ENCODE results near the gene AUP1.
"Not testable (repeated sequence)": the region's sequence is repeated elsewhere in the genome, so short reads cannot be mapped to it uniquely, and the experiment has no call there.

The AUP1 gene

DNA sequence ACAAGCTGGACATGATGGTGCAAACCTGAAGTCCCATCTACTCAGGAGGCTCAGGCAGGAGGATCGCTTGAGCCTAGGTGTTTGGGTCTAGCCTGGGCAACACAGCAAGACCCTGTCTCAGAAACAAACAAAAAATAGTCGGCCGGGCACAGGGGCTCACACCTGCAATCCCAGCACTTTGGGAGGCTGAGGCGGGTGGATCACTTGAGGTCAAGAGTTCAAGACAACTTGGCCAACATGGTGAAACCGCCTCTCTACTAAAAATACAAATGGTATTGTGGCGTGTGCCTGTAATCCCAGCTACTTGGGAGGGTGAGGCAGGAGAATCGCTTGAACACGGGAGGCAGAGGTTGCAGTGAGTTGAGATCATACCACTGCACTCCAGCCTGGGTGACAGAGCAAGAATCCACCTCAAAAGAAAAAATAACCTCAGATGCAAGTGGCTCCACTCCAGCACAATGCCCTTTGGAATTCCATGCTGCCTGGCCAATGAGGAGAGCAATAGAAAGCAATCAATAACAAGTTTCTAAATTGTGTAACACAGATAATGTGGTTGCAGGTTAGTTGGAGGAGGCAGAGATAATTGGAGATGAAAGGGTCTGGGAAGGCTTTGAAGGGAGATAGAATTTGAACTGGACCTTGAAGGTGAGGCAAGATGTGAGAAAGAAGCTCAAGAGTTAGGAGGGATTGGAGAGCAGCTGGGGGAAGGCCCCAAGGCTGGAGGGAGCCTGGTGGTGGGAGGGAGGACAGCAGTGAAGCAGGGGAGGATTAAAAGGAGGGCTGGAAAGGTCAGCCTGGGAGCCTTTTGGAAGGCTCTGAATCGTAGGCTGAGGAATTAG lies 40.6 kb downstream of the AUP1 start:
- Mint-ChIP-seq H3K36me3 (ENCODE audit: insufficient read depth) (peaks cover 27% of the 10 kb centered on the region), H3K9me3 (no peaks in the 10 kb centered on the region), H3K27me3 (no peaks in the 10 kb centered on the region), H3K27ac (ENCODE audit: low read depth) (peak overlapping the region; percentile 10), H3K4me1 (peaks cover 17% of the 10 kb centered on the region), H3K4me3 (no peak overlapping the region)
- DNase-seq (ENCODE audit: low spot score in 2 of 2): no peak
- ATAC-seq (replicated peaks; ENCODE audit: extremely low read depth, poor library complexity, severe bottlenecking): no peak

DNA sequence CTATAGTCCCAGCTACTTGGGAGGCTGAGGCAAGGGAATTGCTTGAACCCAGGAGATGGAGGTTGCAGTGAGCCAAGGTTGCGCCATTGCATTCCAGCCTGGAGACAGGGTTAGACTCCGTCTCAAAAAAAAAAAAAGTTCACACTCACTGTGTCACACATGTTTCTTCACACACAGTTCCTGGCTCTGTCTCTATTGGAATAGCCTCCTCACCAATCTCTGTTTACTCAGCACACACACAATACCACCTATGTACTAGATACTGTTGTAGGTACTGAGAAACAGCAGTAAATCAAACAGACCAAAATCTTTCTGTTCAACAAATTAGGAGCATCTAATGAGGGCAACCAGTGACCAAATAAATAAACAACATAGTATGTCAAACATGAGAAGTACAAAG lies 43.4 kb downstream of the AUP1 start:
- no peaks in the 10 kb centered on the region for H3K27me3 Mint-ChIP-seq
- no peaks in the 10 kb centered on the region for H3K9me3 Mint-ChIP-seq
- DNase-seq (ENCODE audit: low spot score in 2 of 2): no peak
- H3K27ac Mint-ChIP-seq (ENCODE audit: low read depth): no peak overlapping the region
- peaks cover 24% of the 10 kb centered on the region for H3K36me3 Mint-ChIP-seq (ENCODE audit: insufficient read depth)
- peaks cover 29% of the 10 kb centered on the region for H3K4me1 Mint-ChIP-seq
- no peak for ATAC-seq (replicated peaks; ENCODE audit: extremely low read depth, poor library complexity, severe bottlenecking)
- no peak overlapping the region for H3K4me3 Mint-ChIP-seq

DNA sequence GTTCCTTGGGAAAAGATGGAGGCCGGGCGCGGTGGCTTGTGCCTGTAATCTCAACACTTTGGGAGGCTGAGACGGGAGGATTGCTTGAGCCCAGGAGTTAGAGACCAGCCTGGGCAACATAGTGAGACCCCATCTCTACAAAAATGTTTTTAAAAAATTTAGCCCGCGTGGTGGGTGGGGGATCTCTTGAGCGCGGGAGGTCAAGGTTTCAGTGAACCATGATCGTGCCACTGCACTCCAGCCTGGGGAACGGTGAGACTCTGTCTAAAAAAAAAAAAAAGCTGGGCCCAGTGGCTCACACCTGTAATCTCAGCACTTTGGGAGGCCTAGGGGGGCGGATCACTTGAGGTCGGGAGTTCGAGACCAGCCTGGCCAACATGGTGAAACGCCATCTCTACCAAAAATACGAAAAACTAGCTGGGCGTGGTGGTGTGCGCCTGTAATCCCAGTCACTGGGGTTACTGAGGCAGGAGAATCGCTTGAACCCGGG lies 45.8 kb downstream of the AUP1 start:
- Mint-ChIP-seq H3K36me3 (ENCODE audit: insufficient read depth) (peaks cover 29% of the 10 kb centered on the region), H3K4me1 (peaks cover 34% of the 10 kb centered on the region), H3K4me3 (peak overlapping the region; percentile 94), H3K27ac (ENCODE audit: low read depth) (peak overlapping the region; percentile 99)
- DNase-seq (ENCODE audit: low spot score in 2 of 2); H3K9me3 Mint-ChIP-seq; H3K27me3 Mint-ChIP-seq; ATAC-seq (replicated peaks; ENCODE audit: extremely low read depth, poor library complexity, severe bottlenecking): not testable (repeated sequence)

DNA sequence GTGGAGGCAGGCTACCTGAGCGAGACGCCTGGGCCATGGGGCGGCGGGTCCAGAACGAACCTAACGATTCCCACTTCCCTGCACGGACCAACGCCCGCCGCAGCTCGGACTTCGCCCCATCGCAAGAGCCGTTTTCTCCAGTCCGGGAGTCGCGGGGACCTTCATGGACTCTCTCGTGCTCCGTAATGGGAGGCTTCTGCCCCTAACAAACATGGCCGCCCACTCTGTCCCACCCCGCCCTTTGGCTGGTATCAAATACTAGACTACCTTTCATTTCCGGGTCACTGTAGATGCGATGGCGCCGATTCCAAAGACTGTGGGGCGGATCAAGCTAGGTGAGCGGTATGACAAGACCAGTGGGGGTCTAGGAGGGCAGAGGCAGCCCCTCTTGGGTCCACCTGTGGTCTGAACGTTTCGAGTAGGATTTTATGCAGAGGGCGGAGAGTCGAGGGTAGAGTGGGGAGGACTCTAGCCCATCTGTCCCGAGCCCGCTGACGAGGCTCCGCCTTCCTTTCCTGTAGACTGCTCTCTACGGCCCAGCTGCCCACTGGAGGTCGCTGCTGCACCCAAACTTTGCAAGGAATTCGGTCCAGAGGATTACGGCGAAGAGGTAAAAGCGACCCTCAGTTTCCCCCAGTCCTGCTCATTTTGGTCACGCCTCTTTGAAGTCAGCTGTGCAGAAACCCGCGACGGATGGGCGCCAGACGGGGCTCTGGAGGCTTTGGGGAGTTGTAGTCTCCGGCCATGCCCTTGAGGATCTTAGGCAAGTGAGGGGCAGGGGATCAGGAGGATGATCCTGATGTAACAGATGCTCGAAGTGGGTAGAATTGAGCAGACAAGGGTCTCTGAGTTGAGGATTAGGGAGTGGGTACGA lies 46.5 kb downstream of the AUP1 start, which contains the start of the genes CCDC142 and TTC31:
Gene CCDC142 (minus strand): TSS at position 198 of the 874 bp plus-strand sequence. CDS start 161 bp downstream, at position 37.
Gene TTC31 (plus strand): TSS at position 281 of the 874 bp plus-strand sequence. CDS start 15 bp downstream, at position 296.
- peak within 1 kb of the TSS; percentile 94 for H3K4me3 Mint-ChIP-seq
- H3K4me1 Mint-ChIP-seq: peaks cover 34% of the 10 kb centered on the region
- no peaks in the 10 kb centered on the region for H3K27me3 Mint-ChIP-seq

DNA sequence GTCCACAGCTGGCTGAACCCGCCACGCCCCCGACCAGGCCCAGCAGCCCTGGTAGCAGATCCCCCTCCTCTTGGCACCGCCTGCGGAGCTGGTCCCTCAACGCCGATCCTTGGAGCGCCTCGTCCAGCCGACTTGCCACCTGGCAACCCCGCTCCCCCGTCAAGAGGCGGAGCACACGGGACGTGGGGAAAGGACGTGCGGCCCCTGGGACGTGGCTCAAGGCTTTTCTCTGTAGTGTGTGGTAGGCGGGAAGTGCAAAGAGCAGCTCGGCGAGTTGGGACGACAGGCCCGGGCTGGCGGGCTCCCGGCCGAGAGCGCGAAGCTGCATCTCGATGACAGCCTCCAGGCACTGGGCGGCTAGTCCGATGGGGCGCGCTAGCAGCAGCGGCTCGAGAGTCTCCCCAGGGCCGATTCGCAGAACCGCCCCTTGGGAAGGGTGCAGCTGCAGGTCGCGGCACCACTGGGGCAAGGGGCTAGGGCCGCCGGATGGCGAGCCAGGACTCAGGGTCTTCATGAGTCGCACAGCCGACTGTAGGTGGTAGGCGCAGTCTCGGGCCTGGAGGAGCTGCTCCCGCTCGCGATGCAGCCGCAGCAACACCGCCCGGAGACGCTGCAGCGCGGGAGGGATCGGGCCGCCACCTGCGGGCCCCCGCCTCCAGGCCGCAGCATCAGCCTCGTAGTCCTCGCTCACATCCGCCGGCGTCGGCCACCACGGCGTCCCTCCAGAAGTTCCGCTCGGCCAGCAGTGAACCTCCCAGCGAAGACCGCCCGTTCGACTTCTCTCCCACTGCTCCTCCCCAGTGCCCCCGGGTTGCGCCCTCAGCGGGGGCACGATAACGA lies 47.3 kb downstream of the AUP1 start:
- peaks cover 34% of the 10 kb centered on the region for H3K4me1 Mint-ChIP-seq
- peak overlapping the region; percentile 99 for H3K27ac Mint-ChIP-seq (ENCODE audit: low read depth)
- no peaks in the 10 kb centered on the region for H3K27me3 Mint-ChIP-seq
- ATAC-seq (replicated peaks; ENCODE audit: extremely low read depth, poor library complexity, severe bottlenecking) (peak; percentile 44), DNase-seq (ENCODE audit: low spot score in 2 of 2) (no peak)
- peaks cover 31% of the 10 kb centered on the region for H3K36me3 Mint-ChIP-seq (ENCODE audit: insufficient read depth)
- no peaks in the 10 kb centered on the region for H3K9me3 Mint-ChIP-seq
- H3K4me3 Mint-ChIP-seq: peak overlapping the region; percentile 94

More for the DNA sequence above, 46.5 kb downstream of the AUP1 start, which contains the start of the genes CCDC142 and TTC31:
- H3K36me3 Mint-ChIP-seq (ENCODE audit: insufficient read depth): peaks cover 29% of the 10 kb centered on the region
- ATAC-seq (replicated peaks; ENCODE audit: extremely low read depth, poor library complexity, severe bottlenecking) (peak; percentile 96), DNase-seq (ENCODE audit: low spot score in 2 of 2) (peak; percentile 89 to 91)
- H3K9me3 Mint-ChIP-seq: no peaks in the 10 kb centered on the region
- peak within 1 kb of the TSS; percentile 99 for H3K27ac Mint-ChIP-seq (ENCODE audit: low read depth)

DNA sequence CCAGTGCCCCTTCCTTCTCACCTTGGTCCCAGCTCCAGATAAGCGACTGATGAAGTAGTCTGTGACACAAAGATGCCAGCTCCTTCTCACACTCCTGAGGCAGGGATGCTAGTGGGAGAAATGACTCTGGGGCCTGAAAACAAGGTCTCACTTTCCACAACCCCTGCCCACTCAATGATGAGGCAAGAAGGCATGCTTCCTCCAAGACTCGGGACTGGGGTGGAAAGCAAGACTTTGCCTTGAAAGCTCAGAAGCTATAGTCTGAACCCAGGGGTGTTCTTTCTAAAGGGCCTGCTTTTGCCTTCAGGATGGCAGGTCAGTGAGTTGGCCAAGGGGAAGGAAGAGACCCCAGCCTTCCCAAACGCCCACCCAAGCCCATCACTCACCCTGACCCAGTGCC lies 48.1 kb downstream of the AUP1 start:
- Mint-ChIP-seq H3K4me1 (peaks cover 28% of the 10 kb centered on the region), H3K27ac (ENCODE audit: low read depth) (no peak overlapping the region), H3K36me3 (ENCODE audit: insufficient read depth) (peaks cover 29% of the 10 kb centered on the region), H3K9me3 (no peaks in the 10 kb centered on the region), H3K27me3 (no peaks in the 10 kb centered on the region), H3K4me3 (peak overlapping the region; percentile 94)
- DNase-seq (ENCODE audit: low spot score in 2 of 2) (no peak), ATAC-seq (replicated peaks; ENCODE audit: extremely low read depth, poor library complexity, severe bottlenecking) (no peak)

Measured in central memory CD8-positive, alpha-beta T cell (primary cell).